Right renal cortex interstitium (tissue), 3 donors: ENCODE results near the gene SFTPA2. TPM values are rescaled to one million over a fixed set of nuclear protein-coding genes. Genes with fewer than 3 reads are reported as not detected.
"Not testable (repeated sequence)": the region's sequence is repeated elsewhere in the genome, so short reads cannot be mapped to it uniquely, and the experiment has no call there.

ENCODE experiments used
- DNase-seq, 3 donors: peaks; one replicate each; pipeline ENCODE4 v3.0.0-alpha.2; 2013; ENCODE audit warnings: low read depth in 3 of 3, low spot score in 2 of 3
- polyA plus RNA-seq, 3 donors: library from polyadenylated mRNA; unstranded; fragments of 120-200 nt; gene quantifications; one replicate each; pipeline ENCODE4 v1.2.1, GENCODE V29; 2013; ENCODE audit not compliant: insufficient read length in 3 of 3

Gene SFTPA2
- polyA plus RNA-seq, 3 donors: not detected

- not testable (repeated sequence) for DNase-seq
These were observed 43.5 kb downstream of the SFTPA2 start for GRCh38 chr10:79516532-79517205.

DNA sequence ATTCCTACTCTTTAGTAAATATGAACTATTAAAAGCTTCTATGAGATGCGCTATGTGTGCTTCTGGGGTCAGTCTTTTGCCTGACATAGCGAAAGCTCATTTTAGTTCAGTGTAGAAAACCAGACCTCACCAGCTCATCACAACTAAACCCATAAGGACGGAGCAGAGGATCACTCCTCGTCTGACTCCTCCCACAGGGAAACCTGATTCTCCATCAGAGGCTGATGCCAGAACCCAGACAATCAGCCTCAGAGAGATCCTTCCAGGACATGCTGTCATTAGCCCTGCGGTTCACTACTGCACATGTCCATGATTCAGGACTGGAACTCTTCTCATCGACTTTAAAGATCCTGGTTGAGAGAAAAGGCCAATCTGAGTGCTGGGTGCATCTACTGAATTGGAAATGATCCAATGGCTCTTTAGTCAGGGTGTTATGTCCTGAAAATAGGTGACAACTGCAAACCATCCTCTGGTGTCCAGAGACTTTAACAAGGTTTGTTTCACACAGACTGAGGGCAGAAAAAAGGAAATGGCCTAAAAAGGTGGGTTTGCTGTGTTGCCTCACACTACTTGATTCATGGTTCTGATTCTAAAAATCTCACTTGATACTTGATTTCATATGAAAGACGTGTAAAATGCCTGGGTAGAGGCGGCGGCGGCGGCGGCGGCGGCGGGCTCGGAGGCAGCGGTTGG lies 48.2 kb downstream of the SFTPA2 start, which contains the start of gene EIF5AL1:
EIF5AL1 (plus strand) TSS at position 643 of the 693 bp plus-strand sequence. CDS start 117 bp downstream, outside the sequence.
- DNase-seq: not testable (repeated sequence)

- not testable (repeated sequence) for DNase-seq
These were observed 50.2 kb downstream of the SFTPA2 start for GRCh38 chr10:79509934-79510508.

DNA sequence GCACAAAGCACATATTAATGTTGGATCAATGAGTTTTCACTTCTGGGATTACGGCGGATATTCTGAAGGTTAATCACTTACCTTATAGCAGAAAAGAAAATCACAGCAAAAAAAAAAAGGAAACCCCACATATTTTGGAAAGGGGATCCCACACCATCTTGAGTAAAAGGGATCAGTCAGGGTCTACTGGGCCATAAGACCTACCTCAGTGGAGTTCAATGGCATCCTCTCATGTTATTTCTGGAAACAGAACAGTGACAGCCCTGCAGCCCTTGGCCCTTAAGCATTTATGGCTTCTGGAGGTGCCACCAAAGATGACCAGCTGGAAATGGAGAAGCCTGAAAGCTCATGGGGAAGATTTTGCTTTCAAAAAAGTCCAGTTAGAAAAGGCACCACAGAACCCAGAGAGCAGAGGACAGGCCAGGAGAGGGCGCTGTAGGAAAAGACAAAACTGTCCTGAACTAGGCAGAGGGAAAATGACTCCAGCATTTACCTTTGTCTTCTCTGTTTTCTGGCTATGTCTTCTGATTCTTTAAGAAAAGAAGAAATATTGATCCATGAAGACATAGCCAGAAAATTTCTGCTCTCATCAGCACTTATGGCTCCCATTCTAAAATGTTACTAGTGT lies 50.8 kb downstream of the SFTPA2 start:
- not testable (repeated sequence) for DNase-seq

- DNase-seq: not testable (repeated sequence)
These were observed 52.0 kb downstream of the SFTPA2 start for GRCh38 chr10:79508245-79508644.

- no peak for DNase-seq
These were observed 52.6 kb downstream of the SFTPA2 start for GRCh38 chr10:79507440-79508167.

Other genes with a start within 250 kb of the SFTPA2 start
- 10 to 100 TPM; 63.4 to 71.7 (median 64.6) TPM for gene PPIF, start 212.9 kb downstream of the SFTPA2 start, polyA plus RNA-seq
- 10 to 100 TPM; 20.8 to 23.0 (median 22.5) TPM for gene ZCCHC24, start 114.8 kb downstream of the SFTPA2 start, polyA plus RNA-seq
- 1 to 10 TPM in 1 of 3 donors, under 1 TPM in 2; 0.55 to 3.3 (median 0.96) TPM for gene EIF5AL1, start 47.9 kb downstream of the SFTPA2 start, polyA plus RNA-seq
- gene SFTPA1, start 50.5 kb upstream of the SFTPA2 start, polyA plus RNA-seq: not detected
- gene NUTM2B, start 142.8 kb upstream of the SFTPA2 start, polyA plus RNA-seq: 1 to 10 TPM in 2 of 3 donors, under 1 TPM in 1; 0.32 to 3.1 (median 1.4) TPM